Stomach (tissue), 9 donors: ENCODE measurements around the gene SPNS2. TPM values are rescaled to one million over a fixed set of nuclear protein-coding genes. Genes with fewer than 3 reads are reported as not detected.
A peak's percentile ranks its signal among the peaks of the same experiment; 100 is the strongest.
"Not testable (repeated sequence)": the region's sequence is repeated elsewhere in the genome, so short reads cannot be mapped to it uniquely, and the experiment has no call there.

Source experiments
- DNase-seq, 2 donors: peaks; one replicate each; pipeline versions ENCODE4 v3.0.0 to v3.0.0-alpha.2; 2013 to 2019
- H3K27ac ChIP-seq, 5 donors: fragments of 200-600 bp in 4 of 5; sonication (generic) in 4 of 5; one replicate each; pipeline ENCODE4 v1.5.1; 2013 to 2019; ENCODE audit warnings: mild to moderate bottlenecking in 1 of 5, moderate library complexity in 1 of 5
- H3K27me3 ChIP-seq, 3 donors: fragments of 200-600 bp; sonication (generic); one replicate each; pipeline ENCODE4 v1.5.1; 2017 to 2019; ENCODE audit warnings: mixed run types in 1 of 3
- H3K36me3 ChIP-seq, 4 donors: fragments of 200-600 bp; sonication (generic); 1 replicate in 3 of 4; 2 replicates in 1 of 4; pipeline ENCODE4 v1.5.1; 2016 to 2019
- H3K4me1 ChIP-seq, 4 donors: fragments of 200-600 bp; sonication (generic); one replicate each; pipeline ENCODE4 v1.5.1; 2016 to 2019
- H3K4me3 ChIP-seq, 4 donors: fragments of 200-600 bp; sonication (generic) in 3 of 4; one replicate each; pipeline ENCODE4 v1.5.1; 2016 to 2019; ENCODE audit warnings: mild to moderate bottlenecking in 1 of 4
- H3K9me3 ChIP-seq, 4 donors: fragments of 200-600 bp; sonication (generic); one replicate each; pipeline ENCODE4 v1.5.1; 2016 to 2019
- EP300 ChIP-seq: sonication (generic); formaldehyde crosslinking; IDR thresholded peaks from one replicate; pipeline ENCODE4 v1.6.1; 2017; ENCODE audit warnings: antibody characterized with exemption
- POLR2A ChIP-seq, 4 donors: fragments of 450-650 bp; IDR thresholded peaks; one replicate each; pipeline ENCODE4 v1.6.1; 2016; ENCODE audit warnings: antibody characterized with exemption in 4 of 4, control low read depth in 2 of 4, mild to moderate bottlenecking in 1 of 4, moderate library complexity in 1 of 4
- POLR2AphosphoS5 ChIP-seq, 3 donors: sonication (generic); formaldehyde crosslinking; IDR thresholded peaks; one replicate each; pipeline ENCODE4 v1.6.1; 2016; ENCODE audit warnings: antibody characterized with exemption in 3 of 3
- WGBS, 5 donors: extraction: QIAGEN DNeasy Blood & Tissue Kit in 3 of 5; methylation state at CpG; one replicate each; pipeline versions ENCODE4 v1.1.5 to v1.1.7; 2013 to 2018; 5-methylcytosine and 5-hydroxymethylcytosine counted together
- intact Hi-C: fragments of 100-400 bp; cut with DNase I; formaldehyde crosslinking; loops from one replicate; pipeline ENCODE4 v1.15.1; 2023; ENCODE audit warnings: low total_unique reads
- polyA plus RNA-seq, 3 donors: library from polyadenylated mRNA; stranded (reverse); fragments of 200-250 nt; gene quantifications; one replicate each; pipeline ENCODE4 v1.2.3, GENCODE V29; 2013
- total RNA-seq, 5 donors: library from RNA; depleted of rRNA; stranded (reverse); fragments of >200 nt; gene quantifications; one replicate each; pipeline versions ENCODE4 v1.1.0 to v1.2.3, GENCODE V29; 2014 to 2016
- TF ChIP-seq, protein P1 (sequence below), 7 experiments: fragments of 450-650 bp in 4 of 7; fragments of 200-600 bp in 3 of 7; sonication (generic) in 3 of 7; IDR thresholded peaks; one replicate each; pipeline ENCODE4 v1.5.1; 2016 to 2019; ENCODE audit warnings: antibody characterized with exemption in 7 of 7, control low read depth in 2 of 7, mild to moderate bottlenecking in 1 of 7
- donor health status: healthy with polysubstance abuse.
- donor health status: Bipolar disorder and iron deficiency.
- donor health status: healthy.

SPNS2 gene
- total and polyA plus RNA-seq, 8 donors = 4.1 to 67.7 (median 24.3) TPM

DNA sequence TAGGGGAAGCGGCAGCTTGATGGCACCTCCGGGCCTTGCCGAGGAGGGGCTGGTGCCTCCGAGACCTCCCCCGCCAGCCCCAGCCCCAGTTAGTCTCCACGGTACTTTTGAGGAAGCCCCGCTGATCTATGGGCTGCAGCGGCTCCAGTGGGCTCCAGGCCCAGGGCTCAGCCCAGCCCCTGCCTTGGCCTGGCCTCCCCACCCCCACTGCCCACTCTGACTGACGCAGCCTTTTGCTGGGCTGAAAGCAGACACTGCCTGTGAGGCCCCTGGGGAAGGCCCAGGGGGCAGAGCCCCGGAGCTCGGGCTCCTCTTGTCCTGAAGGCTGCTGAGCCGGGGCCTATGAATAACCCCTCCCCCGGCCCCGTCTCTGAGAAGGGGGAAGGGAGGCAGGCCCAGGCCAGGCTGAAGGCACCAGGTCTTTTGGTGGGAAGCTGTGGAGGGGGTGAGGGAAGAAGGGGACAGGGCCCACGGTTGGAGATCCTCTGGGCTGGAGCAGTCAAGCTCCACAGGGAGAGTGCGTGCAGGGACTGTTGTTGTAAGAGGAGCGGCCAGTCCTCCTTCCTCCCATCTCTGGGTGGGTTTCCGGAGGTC, 78.1 kb downstream of the SPNS2 start:
- no peak overlapping the region for H3K4me3 ChIP-seq
- peak in 1 of 2 donors; percentile 77 for DNase-seq
- H3K9me3 ChIP-seq = no peaks in the 10 kb centered on the region
- intact Hi-C loops = no loop called here
- no peaks in the 10 kb centered on the region for H3K36me3 ChIP-seq
- no peaks in the 10 kb centered on the region for H3K4me1 ChIP-seq
- 68 to 92% (median 80%) methylated on average over 4 to 18 of the region's 18 CpGs for WGBS, 5 donors
- TF ChIP-seq, protein P1, sequence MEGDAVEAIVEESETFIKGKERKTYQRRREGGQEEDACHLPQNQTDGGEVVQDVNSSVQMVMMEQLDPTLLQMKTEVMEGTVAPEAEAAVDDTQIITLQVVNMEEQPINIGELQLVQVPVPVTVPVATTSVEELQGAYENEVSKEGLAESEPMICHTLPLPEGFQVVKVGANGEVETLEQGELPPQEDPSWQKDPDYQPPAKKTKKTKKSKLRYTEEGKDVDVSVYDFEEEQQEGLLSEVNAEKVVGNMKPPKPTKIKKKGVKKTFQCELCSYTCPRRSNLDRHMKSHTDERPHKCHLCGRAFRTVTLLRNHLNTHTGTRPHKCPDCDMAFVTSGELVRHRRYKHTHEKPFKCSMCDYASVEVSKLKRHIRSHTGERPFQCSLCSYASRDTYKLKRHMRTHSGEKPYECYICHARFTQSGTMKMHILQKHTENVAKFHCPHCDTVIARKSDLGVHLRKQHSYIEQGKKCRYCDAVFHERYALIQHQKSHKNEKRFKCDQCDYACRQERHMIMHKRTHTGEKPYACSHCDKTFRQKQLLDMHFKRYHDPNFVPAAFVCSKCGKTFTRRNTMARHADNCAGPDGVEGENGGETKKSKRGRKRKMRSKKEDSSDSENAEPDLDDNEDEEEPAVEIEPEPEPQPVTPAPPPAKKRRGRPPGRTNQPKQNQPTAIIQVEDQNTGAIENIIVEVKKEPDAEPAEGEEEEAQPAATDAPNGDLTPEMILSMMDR (IDR thresholded peaks at IDR 0.05) = no peak
- no peak for TF ChIP-seq EP300
- TF ChIP-seq POLR2A (IDR thresholded peaks at IDR 0.05) = no peak
- TF ChIP-seq POLR2AphosphoS5 (IDR thresholded peaks at IDR 0.05) = no peak
- H3K27ac ChIP-seq = no peak overlapping the region
- H3K27me3 ChIP-seq = peaks cover 0 to 24% (median 0%) of the 10 kb centered on the region in 3 donors

DNA sequence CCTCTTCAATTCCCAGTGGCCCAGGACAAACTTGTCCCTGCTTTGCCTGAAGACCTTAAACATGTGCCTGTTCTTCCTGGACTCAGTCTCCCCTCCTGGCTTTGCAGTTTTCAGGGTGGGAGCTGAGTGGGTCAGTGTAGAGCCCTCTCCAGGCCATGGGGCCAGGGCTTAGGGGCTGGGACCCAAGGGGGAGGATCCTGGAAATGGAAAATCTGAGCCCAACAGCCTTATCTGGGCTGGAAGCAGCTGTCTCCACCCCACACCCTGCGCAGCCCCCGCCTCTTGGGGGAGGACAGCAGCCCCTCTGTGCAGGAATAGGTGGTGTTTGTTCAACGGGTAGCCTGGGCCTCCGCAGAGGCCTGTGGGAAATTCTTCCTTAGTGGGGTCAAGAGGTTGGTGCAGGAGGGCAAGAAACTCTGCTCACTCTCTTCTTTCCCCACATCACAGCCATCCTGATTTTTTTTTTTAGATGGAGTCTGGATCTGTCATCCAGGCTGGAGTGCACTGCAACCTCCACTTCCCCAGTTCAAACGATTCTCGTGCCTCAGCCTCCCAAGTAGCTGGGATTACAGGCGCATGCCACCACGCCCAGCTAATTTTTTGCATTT, 78.8 kb downstream of the SPNS2 start:
- Histone ChIP-seq H3K4me3 (no peak overlapping the region), H3K4me1 (no peaks in the 10 kb centered on the region), H3K27me3 (peaks cover 0 to 31% (median 0%) of the 10 kb centered on the region in 3 donors), H3K27ac (no peak overlapping the region), H3K36me3 (no peaks in the 10 kb centered on the region), H3K9me3 (no peaks in the 10 kb centered on the region)
- TF ChIP-seq EP300 = no peak
- no peak for TF ChIP-seq POLR2A (IDR thresholded peaks at IDR 0.05)
- no peak for TF ChIP-seq POLR2AphosphoS5 (IDR thresholded peaks at IDR 0.05)
- TF ChIP-seq, protein P1 (IDR thresholded peaks at IDR 0.05) = no peak
- intact Hi-C loops = no loop called here
- no peak for DNase-seq
- 78 to 90% (median 80%) methylated on average over 8 of the region's 8 CpGs for WGBS, 5 donors

DNA sequence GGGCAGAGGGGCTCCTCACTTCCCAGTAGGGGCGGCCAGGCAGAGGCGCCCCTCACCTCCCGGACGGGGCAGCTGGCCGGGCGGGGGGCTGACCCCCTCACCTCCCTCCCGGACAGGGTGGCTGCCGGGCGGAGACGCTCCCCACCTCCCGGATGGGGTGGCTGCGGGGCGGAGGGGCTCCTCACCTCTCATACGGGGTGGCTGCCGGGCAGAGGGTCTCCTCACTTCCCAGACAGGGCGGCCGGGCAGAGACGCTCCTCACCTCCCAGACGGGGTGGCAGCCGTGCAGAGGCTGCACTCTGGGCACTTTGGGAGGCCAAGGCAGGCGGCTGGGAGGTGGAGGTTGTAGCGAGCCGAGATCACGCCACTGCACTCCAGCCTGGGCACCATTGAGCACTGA, 79.7 kb downstream of the SPNS2 start:
- H3K27ac ChIP-seq, intact Hi-C loops, H3K4me3 ChIP-seq, DNase-seq, H3K9me3 ChIP-seq, H3K36me3 ChIP-seq, H3K4me1 ChIP-seq: not testable (repeated sequence)
- H3K27me3 ChIP-seq = peaks cover 0 to 39% (median 0%) of the 10 kb centered on the region in 3 donors
- WGBS, 5 donors = 90 to 100% (median 97%) methylated on average over 1 to 21 of the region's 24 CpGs

DNA sequence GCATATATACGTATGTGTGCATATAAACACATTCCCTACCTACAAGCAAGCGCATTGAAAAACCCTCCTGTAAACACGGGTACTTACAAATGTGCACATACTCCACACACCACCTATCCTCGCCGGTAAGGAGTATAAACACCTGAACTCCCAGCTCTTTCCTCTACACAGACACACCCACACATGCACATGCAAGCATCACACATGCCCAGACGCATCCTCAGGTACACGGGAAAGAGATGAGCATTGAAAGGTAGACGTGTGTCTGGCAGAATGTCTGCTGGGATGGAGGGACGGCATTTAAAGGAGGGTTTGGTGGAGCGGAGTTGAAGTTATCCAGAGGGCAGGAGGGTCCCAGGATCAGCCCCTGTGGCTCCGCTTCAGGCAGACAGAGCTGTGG, 81.0 kb downstream of the SPNS2 start:
- DNase-seq = no peak
- intact Hi-C loops = no loop called here
- TF ChIP-seq EP300 (no peak), POLR2A (IDR thresholded peaks at IDR 0.05) (no peak), POLR2AphosphoS5 (IDR thresholded peaks at IDR 0.05) (no peak)
- TF ChIP-seq, protein P1 (IDR thresholded peaks at IDR 0.05) = no peak
- no peak overlapping the region for H3K27ac ChIP-seq
- no peak overlapping the region for H3K4me3 ChIP-seq
- no peaks in the 10 kb centered on the region for H3K9me3 ChIP-seq
- no peaks in the 10 kb centered on the region for H3K36me3 ChIP-seq
- H3K4me1 ChIP-seq = peaks cover 11 to 15% (median 12%) of the 10 kb centered on the region in 4 donors
- peaks cover 11 to 52% (median 13%) of the 10 kb centered on the region in 3 donors for H3K27me3 ChIP-seq
- WGBS, 5 donors = 71 to 86% (median 82%) methylated on average over 11 of the region's 11 CpGs

DNA sequence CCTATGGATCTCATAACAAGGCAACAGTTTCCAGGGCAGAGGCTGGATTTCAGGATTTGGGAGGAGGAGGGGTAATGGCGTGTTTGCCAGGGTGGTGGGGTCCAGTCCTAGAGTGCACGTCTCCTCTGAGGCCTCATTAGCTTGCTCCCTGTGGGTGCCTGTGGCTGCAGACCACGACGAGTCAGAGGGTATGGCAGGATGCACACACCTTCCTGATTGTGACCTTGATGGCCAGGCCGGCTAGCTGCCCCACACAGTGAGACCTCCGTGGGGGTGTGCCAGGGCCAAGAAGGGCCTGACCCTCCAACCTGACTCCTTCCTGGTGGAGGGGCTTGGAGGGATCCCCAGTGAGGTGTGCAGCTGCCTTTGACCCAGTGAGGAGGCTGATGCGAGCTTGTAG, 81.6 kb downstream of the SPNS2 start:
- no peak for TF ChIP-seq POLR2AphosphoS5 (IDR thresholded peaks at IDR 0.05)
- TF ChIP-seq EP300 = no peak
- TF ChIP-seq, protein P1 (IDR thresholded peaks at IDR 0.05) = no peak
- no peak for TF ChIP-seq POLR2A (IDR thresholded peaks at IDR 0.05)
- Histone ChIP-seq H3K9me3 (no peaks in the 10 kb centered on the region), H3K4me3 (no peak overlapping the region), H3K36me3 (no peaks in the 10 kb centered on the region), H3K27me3 (peaks cover 15 to 59% (median 19%) of the 10 kb centered on the region in 3 donors), H3K4me1 (peaks cover 15 to 22% (median 18%) of the 10 kb centered on the region in 4 donors), H3K27ac (no peak overlapping the region)
- WGBS, 5 donors = 50 to 66% (median 61%) methylated on average over 5 to 7 of the region's 7 CpGs
- no peak for DNase-seq
- intact Hi-C loops = no loop called here
